SK-N-SH treated with all-trans-retinoic acid at 6 μM for 48 hours (cell line): ENCODE measurements around the gene SCAF11.
"Not testable (repeated sequence)": the region's sequence is repeated elsewhere in the genome, so short reads cannot be mapped to it uniquely, and the experiment has no call there.

ENCODE experiments used
- ATAC-seq: fragments of 200-7000 bp; cut with Tn5 transposase; 3 replicates; pipeline ENCODE4 v1.9.1; 2020; ENCODE audit warnings: mild to moderate bottlenecking, moderate library complexity
- ARNTL ChIP-seq: fragments of 450-650 bp; formaldehyde crosslinking; IDR thresholded peaks from 2 replicates; pipeline ENCODE4 v1.5.0; 2020; ENCODE audit warnings: low read depth, mild to moderate bottlenecking, moderate library complexity, borderline replicate concordance
- BACH2 ChIP-seq: fragments of 250-450 bp; sonication (Bioruptor Pico); IDR thresholded peaks from 2 replicates; pipeline ENCODE4 v1.9.0; 2021; ENCODE audit warnings: mild to moderate bottlenecking, borderline replicate concordance
- ESRRG ChIP-seq: fragments of 250-450 bp; sonication (Bioruptor Pico); IDR thresholded peaks from 2 replicates; pipeline ENCODE4 v1.6.1; 2021; ENCODE audit warnings: mild to moderate bottlenecking
- ISL1 ChIP-seq: fragments of 250-450 bp; sonication (Bioruptor Pico); IDR thresholded peaks from 2 replicates; pipeline ENCODE4 v2.1.2; 2022; ENCODE audit warnings: mild to moderate bottlenecking, moderate library complexity
- RARB ChIP-seq: fragments of 250-450 bp; sonication (Bioruptor Pico); IDR thresholded peaks from 2 replicates; pipeline ENCODE4 v1.8.0; 2021; ENCODE audit warnings: mild to moderate bottlenecking, moderate library complexity
- SNAI2 ChIP-seq: fragments of 250-450 bp; sonication (Bioruptor Pico); IDR thresholded peaks from 2 replicates; pipeline ENCODE4 v1.5.0; 2020; ENCODE audit warnings: mild to moderate bottlenecking, moderate library complexity
- TCF4 ChIP-seq: fragments of 250-450 bp; sonication (Bioruptor Pico); IDR thresholded peaks from 2 replicates; pipeline ENCODE4 v1.8.0; 2021; ENCODE audit warnings: mild to moderate bottlenecking, moderate library complexity, borderline replicate concordance
- ZC3H10 ChIP-seq: fragments of 250-450 bp; sonication (Bioruptor Pico); IDR thresholded peaks from 2 replicates; pipeline ENCODE4 v1.5.1; 2021; ENCODE audit warnings: mild to moderate bottlenecking, moderate library complexity
- ZFP3 ChIP-seq: fragments of 250-450 bp; sonication (Bioruptor Pico); IDR thresholded peaks from 2 replicates; pipeline ENCODE4 v1.5.0; 2020; ENCODE audit warnings: mild to moderate bottlenecking, moderate library complexity
- ZFP30 ChIP-seq: fragments of 450-650 bp; formaldehyde crosslinking; IDR thresholded peaks from 2 replicates; pipeline ENCODE4 v1.5.0; 2022; ENCODE audit warnings: mild to moderate bottlenecking, moderate library complexity
- ZNF565 ChIP-seq: fragments of 450-650 bp; formaldehyde crosslinking; conservative IDR thresholded peaks from 2 replicates; pipeline ENCODE4 v1.5.0; 2020; ENCODE audit warnings: low read depth, mild to moderate bottlenecking, moderate library complexity
- ZNF70 ChIP-seq: fragments of 450-650 bp; formaldehyde crosslinking; IDR thresholded peaks from 2 replicates; pipeline ENCODE4 v1.5.0; 2020; ENCODE audit warnings: mild to moderate bottlenecking, moderate library complexity
- ZNF8 ChIP-seq: fragments of 450-650 bp; formaldehyde crosslinking; IDR thresholded peaks from 2 replicates; pipeline ENCODE4 v1.5.0; 2020; ENCODE audit warnings: mild to moderate bottlenecking, moderate library complexity
- TF ChIP-seq, protein P1 (sequence below): fragments of 250-450 bp; sonication (Bioruptor Pico); IDR thresholded peaks from 2 replicates; pipeline ENCODE4 v1.8.0; 2020; ENCODE audit warnings: mild to moderate bottlenecking, moderate library complexity, borderline replicate concordance
- TF ChIP-seq, protein P2 (sequence below): fragments of 250-450 bp; sonication (Bioruptor Pico); IDR thresholded peaks from 2 replicates; pipeline ENCODE4 v1.5.0; 2020; ENCODE audit warnings: mild to moderate bottlenecking, moderate library complexity
- TF ChIP-seq, protein P3 (sequence below): fragments of 250-450 bp; sonication (Bioruptor Pico); IDR thresholded peaks from 2 replicates; pipeline ENCODE4 v1.8.0; 2021; ENCODE audit warnings: low read depth, mild to moderate bottlenecking, moderate library complexity, borderline replicate concordance
- TF ChIP-seq, protein P4 (sequence below): fragments of 250-450 bp; sonication (Bioruptor Pico); IDR thresholded peaks from 2 replicates; pipeline ENCODE4 v1.5.1; 2020; ENCODE audit warnings: low read depth, mild to moderate bottlenecking, moderate library complexity

SCAF11 gene

DNA sequence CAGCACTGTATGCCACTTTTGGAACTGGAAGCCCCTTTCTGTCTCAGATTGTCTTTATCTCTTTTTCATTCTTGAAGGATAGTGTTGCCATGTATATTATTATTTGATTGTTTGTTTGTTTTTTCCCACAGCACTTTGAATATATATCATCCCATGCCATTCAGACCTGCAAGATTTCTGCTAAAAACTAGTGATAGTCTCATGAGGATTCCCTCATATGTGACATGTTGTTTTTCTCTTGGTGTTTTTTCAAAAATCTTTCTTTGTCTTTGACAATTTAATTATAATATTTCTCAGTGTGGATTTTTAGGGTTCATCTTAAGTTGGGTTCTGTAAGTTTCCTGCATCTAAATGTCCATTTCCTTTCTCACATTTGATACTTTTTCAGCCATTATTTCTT, 36.8 kb upstream of the SCAF11 start (continued):
- TF ChIP-seq, protein P1, sequence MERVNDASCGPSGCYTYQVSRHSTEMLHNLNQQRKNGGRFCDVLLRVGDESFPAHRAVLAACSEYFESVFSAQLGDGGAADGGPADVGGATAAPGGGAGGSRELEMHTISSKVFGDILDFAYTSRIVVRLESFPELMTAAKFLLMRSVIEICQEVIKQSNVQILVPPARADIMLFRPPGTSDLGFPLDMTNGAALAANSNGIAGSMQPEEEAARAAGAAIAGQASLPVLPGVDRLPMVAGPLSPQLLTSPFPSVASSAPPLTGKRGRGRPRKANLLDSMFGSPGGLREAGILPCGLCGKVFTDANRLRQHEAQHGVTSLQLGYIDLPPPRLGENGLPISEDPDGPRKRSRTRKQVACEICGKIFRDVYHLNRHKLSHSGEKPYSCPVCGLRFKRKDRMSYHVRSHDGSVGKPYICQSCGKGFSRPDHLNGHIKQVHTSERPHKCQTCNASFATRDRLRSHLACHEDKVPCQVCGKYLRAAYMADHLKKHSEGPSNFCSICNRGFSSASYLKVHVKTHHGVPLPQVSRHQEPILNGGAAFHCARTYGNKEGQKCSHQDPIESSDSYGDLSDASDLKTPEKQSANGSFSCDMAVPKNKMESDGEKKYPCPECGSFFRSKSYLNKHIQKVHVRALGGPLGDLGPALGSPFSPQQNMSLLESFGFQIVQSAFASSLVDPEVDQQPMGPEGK (CRISPR knock-in tag): no peak

DNA sequence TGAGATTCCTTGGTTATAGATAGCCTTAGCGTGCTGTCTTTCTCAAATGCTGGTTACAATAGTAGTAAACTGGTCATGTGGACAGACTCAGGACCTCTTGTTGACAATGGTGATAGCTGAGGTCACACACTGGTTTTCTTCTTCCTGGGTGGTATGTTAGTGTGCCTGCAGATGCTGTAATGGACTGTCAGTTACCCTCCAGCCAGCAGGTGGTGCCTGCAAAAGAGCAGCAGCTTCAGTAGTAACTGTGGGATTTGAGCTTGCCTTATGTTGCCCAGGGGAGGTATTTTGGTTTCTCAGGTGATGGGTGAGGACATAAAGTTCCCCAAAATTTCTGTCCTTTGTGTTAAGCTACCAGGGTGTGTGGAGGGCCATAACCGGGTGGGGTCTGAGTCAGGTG, 33.7 kb upstream of the SCAF11 start:
- TF ChIP-seq, protein P2, sequence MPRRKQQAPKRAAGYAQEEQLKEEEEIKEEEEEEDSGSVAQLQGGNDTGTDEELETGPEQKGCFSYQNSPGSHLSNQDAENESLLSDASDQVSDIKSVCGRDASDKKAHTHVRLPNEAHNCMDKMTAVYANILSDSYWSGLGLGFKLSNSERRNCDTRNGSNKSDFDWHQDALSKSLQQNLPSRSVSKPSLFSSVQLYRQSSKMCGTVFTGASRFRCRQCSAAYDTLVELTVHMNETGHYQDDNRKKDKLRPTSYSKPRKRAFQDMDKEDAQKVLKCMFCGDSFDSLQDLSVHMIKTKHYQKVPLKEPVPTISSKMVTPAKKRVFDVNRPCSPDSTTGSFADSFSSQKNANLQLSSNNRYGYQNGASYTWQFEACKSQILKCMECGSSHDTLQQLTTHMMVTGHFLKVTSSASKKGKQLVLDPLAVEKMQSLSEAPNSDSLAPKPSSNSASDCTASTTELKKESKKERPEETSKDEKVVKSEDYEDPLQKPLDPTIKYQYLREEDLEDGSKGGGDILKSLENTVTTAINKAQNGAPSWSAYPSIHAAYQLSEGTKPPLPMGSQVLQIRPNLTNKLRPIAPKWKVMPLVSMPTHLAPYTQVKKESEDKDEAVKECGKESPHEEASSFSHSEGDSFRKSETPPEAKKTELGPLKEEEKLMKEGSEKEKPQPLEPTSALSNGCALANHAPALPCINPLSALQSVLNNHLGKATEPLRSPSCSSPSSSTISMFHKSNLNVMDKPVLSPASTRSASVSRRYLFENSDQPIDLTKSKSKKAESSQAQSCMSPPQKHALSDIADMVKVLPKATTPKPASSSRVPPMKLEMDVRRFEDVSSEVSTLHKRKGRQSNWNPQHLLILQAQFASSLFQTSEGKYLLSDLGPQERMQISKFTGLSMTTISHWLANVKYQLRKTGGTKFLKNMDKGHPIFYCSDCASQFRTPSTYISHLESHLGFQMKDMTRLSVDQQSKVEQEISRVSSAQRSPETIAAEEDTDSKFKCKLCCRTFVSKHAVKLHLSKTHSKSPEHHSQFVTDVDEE (CRISPR knock-in tag): no peak
- TF ChIP-seq BACH2 (CRISPR knock-in tag) (no peak), TCF4 (CRISPR knock-in tag) (no peak), ZNF8 (CRISPR knock-in tag) (no peak), ZNF565 (CRISPR knock-in tag) (no peak), ARNTL (CRISPR knock-in tag) (no peak), ISL1 (CRISPR knock-in tag) (no peak), RARB (no peak), ESRRG (CRISPR knock-in tag) (no peak), ZFP3 (CRISPR knock-in tag) (no peak), ZFP30 (no peak)
- TF ChIP-seq, protein P3, sequence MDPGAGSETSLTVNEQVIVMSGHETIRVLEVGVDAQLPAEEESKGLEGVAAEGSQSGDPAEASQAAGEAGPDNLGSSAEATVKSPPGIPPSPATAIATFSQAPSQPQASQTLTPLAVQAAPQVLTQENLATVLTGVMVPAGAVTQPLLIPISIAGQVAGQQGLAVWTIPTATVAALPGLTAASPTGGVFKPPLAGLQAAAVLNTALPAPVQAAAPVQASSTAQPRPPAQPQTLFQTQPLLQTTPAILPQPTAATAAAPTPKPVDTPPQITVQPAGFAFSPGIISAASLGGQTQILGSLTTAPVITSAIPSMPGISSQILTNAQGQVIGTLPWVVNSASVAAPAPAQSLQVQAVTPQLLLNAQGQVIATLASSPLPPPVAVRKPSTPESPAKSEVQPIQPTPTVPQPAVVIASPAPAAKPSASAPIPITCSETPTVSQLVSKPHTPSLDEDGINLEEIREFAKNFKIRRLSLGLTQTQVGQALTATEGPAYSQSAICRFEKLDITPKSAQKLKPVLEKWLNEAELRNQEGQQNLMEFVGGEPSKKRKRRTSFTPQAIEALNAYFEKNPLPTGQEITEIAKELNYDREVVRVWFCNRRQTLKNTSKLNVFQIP: no peak
- ATAC-seq: no peak

DNA sequence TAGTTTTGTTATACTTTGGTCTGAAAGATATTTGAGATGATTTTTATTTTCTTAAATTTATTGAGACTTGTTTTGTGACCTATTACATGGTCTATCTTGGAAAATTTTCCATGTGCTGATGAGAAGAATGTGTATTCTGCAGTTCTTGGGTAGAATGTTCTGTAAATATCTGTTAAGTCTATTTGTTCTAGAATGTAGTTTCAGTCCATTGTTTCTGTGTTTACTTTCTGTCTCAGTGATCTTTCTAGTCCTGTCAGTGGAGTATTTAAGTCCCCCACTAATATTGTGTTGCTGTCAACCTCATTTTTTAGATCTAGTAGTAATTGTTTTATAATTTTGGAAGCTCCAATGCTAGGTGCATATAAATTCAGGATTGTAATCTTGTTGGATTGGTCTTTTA, 30.4 kb upstream of the SCAF11 start:
- TF ChIP-seq, protein P2 (CRISPR knock-in tag): no peak
- no peak for TF ChIP-seq ZFP3 (CRISPR knock-in tag)
- TF ChIP-seq, protein P4, sequence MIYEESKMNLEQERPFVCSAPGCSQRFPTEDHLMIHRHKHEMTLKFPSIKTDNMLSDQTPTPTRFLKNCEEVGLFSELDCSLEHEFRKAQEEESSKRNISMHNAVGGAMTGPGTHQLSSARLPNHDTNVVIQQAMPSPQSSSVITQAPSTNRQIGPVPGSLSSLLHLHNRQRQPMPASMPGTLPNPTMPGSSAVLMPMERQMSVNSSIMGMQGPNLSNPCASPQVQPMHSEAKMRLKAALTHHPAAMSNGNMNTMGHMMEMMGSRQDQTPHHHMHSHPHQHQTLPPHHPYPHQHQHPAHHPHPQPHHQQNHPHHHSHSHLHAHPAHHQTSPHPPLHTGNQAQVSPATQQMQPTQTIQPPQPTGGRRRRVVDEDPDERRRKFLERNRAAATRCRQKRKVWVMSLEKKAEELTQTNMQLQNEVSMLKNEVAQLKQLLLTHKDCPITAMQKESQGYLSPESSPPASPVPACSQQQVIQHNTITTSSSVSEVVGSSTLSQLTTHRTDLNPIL (CRISPR knock-in tag): no peak
- no peak for TF ChIP-seq BACH2 (CRISPR knock-in tag)
- TF ChIP-seq SNAI2 (CRISPR knock-in tag): no peak
- no peak for TF ChIP-seq ISL1 (CRISPR knock-in tag)
- TF ChIP-seq ZNF70 (CRISPR knock-in tag): no peak
- TF ChIP-seq ZC3H10: no peak
- ATAC-seq: no peak

DNA sequence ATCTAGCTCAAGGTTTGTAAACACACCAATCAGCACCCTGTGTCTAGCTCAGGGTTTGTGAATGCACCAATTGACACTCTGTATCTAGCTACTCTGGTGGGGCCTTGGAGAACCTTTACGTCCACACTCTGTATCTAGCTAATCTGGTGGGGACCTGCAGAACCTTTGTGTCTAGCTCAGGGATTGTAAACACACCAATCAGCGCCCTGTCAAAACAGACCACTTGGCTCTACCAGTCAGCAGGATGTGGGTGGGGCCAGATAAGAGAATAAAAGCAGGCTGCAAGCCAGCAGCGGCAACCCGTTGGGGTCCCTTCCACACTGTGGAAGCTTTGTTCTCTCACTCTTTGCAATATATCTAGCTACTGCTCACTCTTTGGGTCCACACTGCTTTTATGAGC, 28.3 kb upstream of the SCAF11 start:
- ATAC-seq: not testable (repeated sequence)

DNA sequence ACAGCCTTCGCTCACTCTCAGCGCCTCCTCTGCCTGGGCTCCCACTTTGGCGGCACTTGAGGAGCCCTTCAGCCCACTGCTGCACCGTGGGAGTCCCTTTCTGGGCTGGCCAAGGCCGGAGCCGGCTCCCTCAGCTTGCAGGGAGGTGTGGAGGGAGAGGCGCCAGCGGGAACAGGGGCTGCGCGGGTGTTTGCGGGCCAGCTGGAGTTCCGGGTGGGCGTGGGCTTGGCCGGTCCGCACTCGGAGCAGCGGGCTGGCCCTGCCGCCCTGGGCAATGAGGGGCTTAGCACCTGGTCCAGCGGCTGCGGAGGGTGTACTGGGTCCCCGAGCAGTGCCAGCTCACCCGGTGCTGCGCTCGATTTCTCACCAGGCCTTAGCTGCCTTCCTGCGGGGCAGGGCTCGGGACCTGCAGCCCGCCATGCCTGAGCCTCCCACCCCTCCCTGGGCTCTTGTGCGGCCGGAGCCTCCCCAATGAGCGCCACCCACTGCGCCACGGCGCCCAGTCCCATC, 27.5 kb upstream of the SCAF11 start:
- not testable (repeated sequence) for ATAC-seq
